Activated T-cell treated with anti-CD3 and anti-CD28 coated beads, Interleukin-2, amount 50 U/mL, for 24 hours (primary cell): ENCODE data around the gene FPR3.
"Not testable (repeated sequence)": the region's sequence is repeated elsewhere in the genome, so short reads cannot be mapped to it uniquely, and the experiment has no call there.

ENCODE experiments used
- DNase-seq: peaks from one replicate; pipeline ENCODE4 v3.0.0-alpha.2; 2020
- H3K27ac Mint-ChIP-seq: 2 replicates; pipeline ENCODE4 v1.8.0; 2020; ENCODE audit warnings: mild to moderate bottlenecking, mixed read lengths
- H3K27me3 Mint-ChIP-seq: 2 replicates; pipeline ENCODE4 v1.8.0; 2020; ENCODE audit warnings: mixed read lengths
- H3K36me3 Mint-ChIP-seq: 2 replicates; pipeline ENCODE4 v1.8.0; 2020; ENCODE audit warnings: low read depth, mixed read lengths
- H3K4me1 Mint-ChIP-seq: 2 replicates; pipeline ENCODE4 v1.8.0; 2020; ENCODE audit warnings: low read depth, mixed read lengths
- H3K4me3 Mint-ChIP-seq: 2 replicates; pipeline ENCODE4 v1.8.0; 2020; ENCODE audit warnings: mild to moderate bottlenecking, moderate library complexity, mixed read lengths
- H3K9me3 Mint-ChIP-seq: 2 replicates; pipeline ENCODE4 v1.8.0; 2020; ENCODE audit warnings: mixed read lengths

Gene FPR3

GRCh38 chr19:51793994-51794393 lies 963 bp upstream of the FPR3 start:
- Mint-ChIP-seq H3K4me1 (no peaks in the 10 kb centered on the region), H3K36me3 (no peaks in the 10 kb centered on the region), H3K9me3 (peaks cover 3% of the 10 kb centered on the region), H3K27me3 (peaks cover 6% of the 10 kb centered on the region), H3K4me3 (no peak overlapping the region), H3K27ac (no peak overlapping the region)
- no peak for DNase-seq

GRCh38 chr19:51796195-51796679 lies 1.3 kb downstream of the FPR3 start:
- Mint-ChIP-seq H3K9me3 (peaks cover 7% of the 10 kb centered on the region), H3K36me3 (no peaks in the 10 kb centered on the region), H3K27ac (no peak overlapping the region), H3K4me3 (no peak overlapping the region), H3K4me1 (no peaks in the 10 kb centered on the region), H3K27me3 (peaks cover 7% of the 10 kb centered on the region)
- no peak for DNase-seq

DNA sequence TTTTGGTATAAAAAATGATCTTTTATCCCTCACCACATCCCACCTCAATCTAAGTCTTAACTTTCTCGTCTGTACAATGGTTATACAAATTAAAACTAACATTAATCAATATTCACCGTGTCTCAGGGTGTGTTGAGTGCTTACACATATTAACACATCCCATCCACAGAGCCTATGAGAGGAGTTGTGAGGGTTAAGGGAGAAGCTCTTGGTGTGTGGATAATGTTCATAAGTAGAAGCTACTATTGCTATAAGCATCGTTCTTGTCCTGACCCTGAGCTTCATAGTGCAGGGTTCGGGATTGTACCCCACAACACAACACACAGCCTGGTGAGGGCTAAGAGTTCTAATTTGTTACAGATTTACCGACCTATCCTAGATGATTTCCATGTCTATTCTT lies 2.5 kb downstream of the FPR3 start:
- Mint-ChIP-seq H3K9me3 (peaks cover 4% of the 10 kb centered on the region), H3K27me3 (peaks cover 7% of the 10 kb centered on the region)

GRCh38 chr19:51798062-51798461 lies 3.1 kb downstream of the FPR3 start:
- H3K27me3 Mint-ChIP-seq: peaks cover 7% of the 10 kb centered on the region
- no peak overlapping the region for H3K4me3 Mint-ChIP-seq
- no peak for DNase-seq
- no peak overlapping the region for H3K27ac Mint-ChIP-seq
- no peaks in the 10 kb centered on the region for H3K36me3 Mint-ChIP-seq
- no peaks in the 10 kb centered on the region for H3K4me1 Mint-ChIP-seq
- H3K9me3 Mint-ChIP-seq: peaks cover 4% of the 10 kb centered on the region

More for the DNA sequence above, 2.5 kb downstream of the FPR3 start:
- Mint-ChIP-seq H3K4me3 (no peak overlapping the region), H3K36me3 (no peaks in the 10 kb centered on the region), H3K27ac (no peak overlapping the region), H3K4me1 (no peaks in the 10 kb centered on the region)
- no peak for DNase-seq

- Mint-ChIP-seq H3K27ac (no peak overlapping the region), H3K36me3 (no peaks in the 10 kb centered on the region), H3K4me1 (no peaks in the 10 kb centered on the region), H3K4me3 (no peak overlapping the region), H3K27me3 (peaks cover 7% of the 10 kb centered on the region), H3K9me3 (peaks cover 7% of the 10 kb centered on the region)
- no peak for DNase-seq
These were observed 4.2 kb downstream of the FPR3 start for GRCh38 chr19:51799034-51799773.

DNA sequence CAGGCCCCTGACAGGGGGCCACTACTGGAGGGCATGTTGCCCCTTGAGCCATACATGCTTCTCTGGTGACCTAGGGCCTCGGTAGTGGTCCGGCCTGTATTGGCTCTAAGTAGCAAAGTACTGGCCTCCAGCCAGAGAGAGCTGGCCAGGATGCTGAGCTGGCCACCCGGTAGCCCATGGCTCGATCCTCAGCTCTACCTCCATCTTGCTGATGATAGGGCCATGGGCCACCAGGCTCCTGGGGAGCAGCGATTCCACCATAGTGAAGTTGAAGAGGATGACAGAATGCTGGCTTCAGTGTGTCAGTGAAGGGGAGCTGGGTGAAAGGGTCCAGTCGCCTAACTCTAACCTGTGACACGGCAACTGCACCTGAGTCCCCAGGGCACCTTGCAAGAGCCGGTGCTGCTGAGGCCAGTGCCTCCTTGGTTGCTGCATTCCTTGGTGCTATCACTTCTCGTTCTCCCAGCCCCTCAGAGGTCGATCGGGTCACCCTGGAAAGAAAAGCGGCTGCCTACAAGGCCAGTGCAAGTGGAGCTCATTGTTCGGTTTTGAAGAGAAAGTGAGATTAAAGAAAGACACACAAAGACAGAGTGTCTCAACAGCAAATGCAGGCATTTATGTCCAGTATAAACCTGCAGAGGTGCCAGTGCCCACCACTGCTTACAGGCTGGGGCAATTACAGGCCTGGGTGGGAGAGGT lies 5.0 kb downstream of the FPR3 start:
- Mint-ChIP-seq H3K27ac (no peak overlapping the region), H3K27me3 (peaks cover 7% of the 10 kb centered on the region), H3K36me3 (no peaks in the 10 kb centered on the region), H3K9me3 (peaks cover 10% of the 10 kb centered on the region), H3K4me3 (no peak overlapping the region), H3K4me1 (no peaks in the 10 kb centered on the region)
- no peak for DNase-seq

DNA sequence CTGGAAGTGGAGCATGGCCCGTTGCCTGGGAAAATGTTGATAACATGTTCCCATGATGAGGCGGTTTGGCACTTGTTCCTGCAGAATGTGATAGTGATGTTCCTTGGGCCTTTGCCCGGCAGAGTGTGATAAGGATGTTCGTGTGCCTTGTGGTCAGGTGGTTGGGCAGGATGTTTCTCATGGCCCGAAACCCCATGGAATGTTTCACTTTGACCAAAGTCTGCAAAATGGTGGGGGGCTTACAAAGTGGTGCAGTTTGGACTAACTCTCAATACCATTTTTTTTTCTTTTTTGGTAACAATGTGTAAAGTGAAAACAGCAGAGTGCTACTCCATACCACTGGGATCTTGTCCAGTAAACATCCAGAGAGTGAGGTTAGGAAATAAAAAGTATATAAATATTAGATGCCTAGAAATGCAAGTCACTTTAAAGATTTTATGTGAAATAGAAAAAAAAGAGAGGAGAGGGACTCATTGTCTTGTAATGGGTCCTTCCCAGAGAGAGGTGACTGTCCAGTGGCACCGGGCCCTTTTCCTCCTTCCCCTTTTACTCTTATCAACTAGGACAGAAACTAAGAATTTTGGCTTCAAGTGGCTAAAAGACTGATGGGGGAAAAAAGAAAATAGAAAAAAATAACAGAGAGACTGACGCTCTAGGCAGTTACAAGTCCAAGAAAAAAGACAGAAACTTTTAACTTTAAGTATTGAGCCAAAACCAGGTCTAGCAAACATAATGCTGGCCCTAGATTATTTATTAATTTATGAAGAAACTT lies 5.7 kb downstream of the FPR3 start:
- no peak overlapping the region for H3K4me3 Mint-ChIP-seq
- peaks cover 10% of the 10 kb centered on the region for H3K9me3 Mint-ChIP-seq
- no peaks in the 10 kb centered on the region for H3K4me1 Mint-ChIP-seq
- H3K27ac Mint-ChIP-seq: no peak overlapping the region
- no peak for DNase-seq
- no peaks in the 10 kb centered on the region for H3K36me3 Mint-ChIP-seq
- peaks cover 7% of the 10 kb centered on the region for H3K27me3 Mint-ChIP-seq

DNA sequence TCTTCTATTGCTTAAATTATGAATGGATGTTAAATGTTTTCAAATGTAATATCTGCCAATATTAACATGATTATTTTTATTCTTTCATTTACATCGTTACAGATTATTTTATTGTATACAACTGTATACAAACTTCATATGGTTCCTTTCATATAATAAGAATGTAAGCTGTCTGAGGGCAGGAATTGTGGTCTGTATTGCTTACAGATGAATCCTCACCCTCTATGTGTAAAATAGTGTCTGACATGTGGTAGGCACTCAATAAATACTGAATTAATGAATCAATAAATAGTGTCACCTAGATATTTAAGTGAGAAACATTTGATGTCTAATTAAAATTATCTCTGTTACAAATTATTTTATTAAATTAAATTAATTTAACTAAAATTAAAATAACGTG lies 7.8 kb downstream of the FPR3 start:
- H3K27me3 Mint-ChIP-seq: peaks cover 4% of the 10 kb centered on the region
- no peak overlapping the region for H3K27ac Mint-ChIP-seq
- no peaks in the 10 kb centered on the region for H3K4me1 Mint-ChIP-seq

GRCh38 chr19:51803519-51803918 lies 8.6 kb downstream of the FPR3 start:
- H3K27ac Mint-ChIP-seq: no peak overlapping the region
- no peak overlapping the region for H3K4me3 Mint-ChIP-seq
- no peak for DNase-seq
- peaks cover 4% of the 10 kb centered on the region for H3K27me3 Mint-ChIP-seq
- no peaks in the 10 kb centered on the region for H3K4me1 Mint-ChIP-seq
- H3K9me3 Mint-ChIP-seq: peaks cover 10% of the 10 kb centered on the region
- H3K36me3 Mint-ChIP-seq: no peaks in the 10 kb centered on the region

More for the DNA sequence above, 7.8 kb downstream of the FPR3 start:
- no peak for DNase-seq
- Mint-ChIP-seq H3K4me3 (no peak overlapping the region), H3K36me3 (no peaks in the 10 kb centered on the region), H3K9me3 (peaks cover 10% of the 10 kb centered on the region)

- DNase-seq: no peak
- Mint-ChIP-seq H3K4me1 (no peaks in the 10 kb centered on the region), H3K4me3 (no peak overlapping the region), H3K36me3 (no peaks in the 10 kb centered on the region), H3K27me3 (peaks cover 4% of the 10 kb centered on the region), H3K27ac (no peak overlapping the region), H3K9me3 (peaks cover 10% of the 10 kb centered on the region)
These were observed 9.0 kb downstream of the FPR3 start for GRCh38 chr19:51803967-51804366.

- not testable (repeated sequence) for H3K27me3 Mint-ChIP-seq, DNase-seq, H3K27ac Mint-ChIP-seq, H3K9me3 Mint-ChIP-seq, H3K36me3 Mint-ChIP-seq, H3K4me3 Mint-ChIP-seq, H3K4me1 Mint-ChIP-seq
These were observed 9.8 kb downstream of the FPR3 start for GRCh38 chr19:51804789-51805188.

GRCh38 chr19:51805396-51805795 lies 10.4 kb downstream of the FPR3 start:
- not testable (repeated sequence) for H3K4me3 Mint-ChIP-seq, H3K27me3 Mint-ChIP-seq, H3K27ac Mint-ChIP-seq, H3K36me3 Mint-ChIP-seq, H3K9me3 Mint-ChIP-seq, H3K4me1 Mint-ChIP-seq, DNase-seq

GRCh38 chr19:51806571-51806970 lies 11.6 kb downstream of the FPR3 start:
- H3K9me3 Mint-ChIP-seq: peaks cover 15% of the 10 kb centered on the region
- H3K36me3 Mint-ChIP-seq, H3K27ac Mint-ChIP-seq, H3K4me1 Mint-ChIP-seq, H3K4me3 Mint-ChIP-seq, DNase-seq, H3K27me3 Mint-ChIP-seq: not testable (repeated sequence)

GRCh38 chr19:51807111-51807701 lies 12.2 kb downstream of the FPR3 start:
- DNase-seq: no peak
- Mint-ChIP-seq H3K4me3 (no peak overlapping the region), H3K27ac (no peak overlapping the region), H3K36me3 (no peaks in the 10 kb centered on the region), H3K9me3 (peaks cover 15% of the 10 kb centered on the region), H3K4me1 (no peaks in the 10 kb centered on the region), H3K27me3 (no peaks in the 10 kb centered on the region)
